HepG2 (cell line): Measurements from ENCODE around the gene INO80B. TPM values are rescaled to one million over a fixed set of nuclear protein-coding genes. Genes with fewer than 3 reads are reported as not detected.

Experiments used
- CBX5 ChIP-seq: sonication (generic); formaldehyde crosslinking; IDR thresholded peaks from 2 replicates; pipeline ENCODE4 v1.4.0; 2020; ENCODE audit warnings: missing genetic modification reagents, borderline replicate concordance
- GABPA ChIP-seq, 2 experiments: IDR thresholded peaks; 2 replicates each; pipeline ENCODE4 v1.6.1; 2011 to 2016; ENCODE audit warnings: low read depth in 2 of 2, low read length in 1 of 2, missing biosample characterization in 1 of 2, missing genetic modification characterization in 1 of 2
- HOXA5 ChIP-seq: sonication (generic); formaldehyde crosslinking; IDR thresholded peaks from 2 replicates; pipeline ENCODE4 v1.4.0; 2020; ENCODE audit warnings: missing genetic modification reagents
- JUNB ChIP-seq: sonication (generic); formaldehyde crosslinking; IDR thresholded peaks from 2 replicates; pipeline ENCODE4 v1.8.0; 2022; ENCODE audit warnings: missing genetic modification reagents, mild to moderate bottlenecking, borderline replicate concordance
- MTA3 ChIP-seq: sonication (generic); formaldehyde crosslinking; IDR thresholded peaks from 2 replicates; pipeline ENCODE4 v1.4.0; 2020; ENCODE audit warnings: missing genetic modification reagents
- NFRKB ChIP-seq: fragments of 450-650 bp; IDR thresholded peaks from 2 replicates; pipeline ENCODE4 v1.6.1; 2017
- PRPF4 ChIP-seq: fragments of 200-400 bp; formaldehyde crosslinking; IDR thresholded peaks from 2 replicates; pipeline ENCODE4 v1.6.1; 2016; ENCODE audit warnings: low read length, low read depth; ENCODE audit not compliant: poor library complexity, severe bottlenecking
- SAP130 ChIP-seq: IDR thresholded peaks from 2 replicates; pipeline ENCODE4 v1.6.1; 2016; ENCODE audit warnings: low read depth
- SRSF1 ChIP-seq: fragments of 200-400 bp; formaldehyde crosslinking; optimal IDR thresholded peaks from 2 replicates; pipeline ENCODE3; 2017; ENCODE audit warnings: mild to moderate bottlenecking, low read depth, low read length, moderate library complexity
- ZNF260 ChIP-seq: sonication (generic); formaldehyde crosslinking; IDR thresholded peaks from 2 replicates; pipeline ENCODE4 v1.4.0; 2020; ENCODE audit warnings: missing genetic modification reagents, low read depth, mild to moderate bottlenecking, borderline replicate concordance
- ZNF317 ChIP-seq: sonication (generic); formaldehyde crosslinking; IDR thresholded peaks from 2 replicates; pipeline ENCODE4 v1.5.0; 2020; ENCODE audit warnings: mild to moderate bottlenecking, missing genetic modification reagents
- ZNF563 ChIP-seq: sonication (generic); formaldehyde crosslinking; IDR thresholded peaks from 2 replicates; pipeline ENCODE4 v1.8.0; 2022; ENCODE audit warnings: mild to moderate bottlenecking, moderate library complexity, missing genetic modification reagents
- ZNF878 ChIP-seq: sonication (generic); formaldehyde crosslinking; IDR thresholded peaks from 2 replicates; pipeline ENCODE4 v1.8.1; 2023; ENCODE audit warnings: mild to moderate bottlenecking, missing genetic modification reagents, moderate library complexity
- ZSCAN21 ChIP-seq: sonication (generic); formaldehyde crosslinking; IDR thresholded peaks from 2 replicates; pipeline ENCODE4 v1.8.0; 2022; ENCODE audit warnings: mild to moderate bottlenecking, missing genetic modification reagents, moderate library complexity, borderline replicate concordance
- polyA plus RNA-seq, 8 experiments: library from polyadenylated mRNA; depleted of rRNA in 3 of 8; stranded (reverse) in 7 of 8; unstranded in 1 of 8; fragments of >200 nt; fragmentation: Illumina TruSeq in 4 of 8; extraction: Trizol in 4 of 8; gene quantifications; 2 replicates each; pipeline versions ENCODE4 v1.2.1 to v1.2.3, GENCODE V29; 2011 to 2016; ENCODE audit warnings: low read depth in 4 of 8, missing spikeins in 1 of 8, mixed read lengths in 1 of 8; ENCODE audit not compliant: insufficient read depth in 1 of 8
- total RNA-seq, 5 experiments: library from RNA; depleted of rRNA; stranded (reverse); fragments of >200 nt; fragmentation: Illumina TruSeq; extraction: Trizol; gene quantifications; 2 replicates each; pipeline ENCODE4 v1.2.3, GENCODE V29; 2016; ENCODE audit warnings: low read depth in 1 of 5
- TF ChIP-seq, protein P1 (sequence below): sonication (generic); formaldehyde crosslinking; conservative IDR thresholded peaks from 2 replicates; pipeline ENCODE4 v1.8.0; 2022; ENCODE audit warnings: mild to moderate bottlenecking, moderate library complexity, missing genetic modification reagents
- TF ChIP-seq, protein P2 (sequence below): sonication (generic); formaldehyde crosslinking; IDR thresholded peaks from 2 replicates; pipeline ENCODE4 v1.4.0; 2020; ENCODE audit warnings: missing genetic modification reagents
- TF ChIP-seq, protein P3 (sequence below): sonication (generic); formaldehyde crosslinking; IDR thresholded peaks from 2 replicates; pipeline ENCODE4 v1.5.1; 2020; ENCODE audit warnings: missing genetic modification reagents, mild to moderate bottlenecking, borderline replicate concordance
- TF ChIP-seq, protein P4 (sequence below): IDR thresholded peaks from 2 replicates; pipeline ENCODE4 v1.6.1; 2016; ENCODE audit warnings: missing compliant biosample characterization, missing genetic modification reagents, borderline replicate concordance
- TF ChIP-seq, protein P5 (sequence below): sonication (generic); formaldehyde crosslinking; IDR thresholded peaks from 2 replicates; pipeline ENCODE4 v1.4.0; 2020; ENCODE audit warnings: mild to moderate bottlenecking, missing genetic modification reagents
- TF ChIP-seq, protein P6 (sequence below): sonication (generic); formaldehyde crosslinking; IDR thresholded peaks from 2 replicates; pipeline ENCODE4 v1.4.0; 2020; ENCODE audit warnings: mild to moderate bottlenecking, missing genetic modification reagents

Gene INO80B
- total and polyA plus RNA-seq, 2 of the 13 experiments (the other 11 are each of a cell fraction or from before 2014, with no cell fraction given): 6.2 to 14.5 TPM

DNA sequence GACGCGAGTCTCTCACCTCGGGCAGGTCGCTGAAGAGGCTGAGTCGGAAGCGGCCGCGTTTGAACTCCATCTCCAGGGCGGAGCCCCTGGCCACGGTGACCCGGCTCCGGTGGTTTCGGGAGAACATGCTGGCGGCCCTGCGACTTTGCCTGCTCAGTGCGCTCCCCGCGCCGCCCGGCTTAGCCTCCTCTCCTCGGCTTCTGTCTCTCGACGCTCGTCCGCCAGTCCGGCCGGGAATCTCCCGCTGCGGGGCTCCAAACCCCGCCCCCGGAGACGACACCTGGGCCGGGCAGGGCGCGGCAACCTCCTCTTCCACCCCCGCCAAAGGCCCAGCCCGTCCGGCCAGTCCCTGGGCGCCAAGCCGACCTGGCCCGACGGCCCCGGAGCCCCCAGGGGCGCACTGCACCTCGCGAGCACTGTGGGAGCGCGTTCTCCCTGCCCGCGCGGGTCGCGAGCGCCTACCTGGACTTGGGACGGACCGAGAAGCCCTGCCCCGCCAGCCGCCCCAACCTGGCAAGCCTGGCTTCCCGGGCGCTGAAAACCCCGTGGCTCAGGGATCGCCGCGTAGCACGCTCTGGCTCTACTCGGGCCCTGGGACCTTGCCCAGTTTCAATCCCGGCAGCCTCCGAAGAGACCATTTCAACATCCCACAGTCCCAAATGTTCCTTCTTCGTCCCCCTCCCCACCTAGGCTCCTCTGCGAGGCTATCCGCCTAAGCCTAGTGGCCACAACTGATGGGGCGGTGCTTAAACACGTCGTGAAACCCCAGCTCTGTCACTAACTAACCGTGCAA, 13.0 kb upstream of the INO80B start, which contains the start of gene RTKN (continued):
- TF ChIP-seq GABPA (IDR thresholded peaks at IDR 0.05; ENCODE audit: low read depth, low read length): no peak
- TF ChIP-seq GABPA (CRISPR knock-in tag; IDR thresholded peaks at IDR 0.05; ENCODE audit: low read depth): peak; percentile 41; the same call in 1 of the 2 replicates
- TF ChIP-seq PRPF4: no peak
- peak; percentile 88 for TF ChIP-seq ZSCAN21 (CRISPR knock-in tag)
- no peak for TF ChIP-seq SRSF1
- no peak for TF ChIP-seq MTA3 (CRISPR knock-in tag)
- TF ChIP-seq, protein P1, sequence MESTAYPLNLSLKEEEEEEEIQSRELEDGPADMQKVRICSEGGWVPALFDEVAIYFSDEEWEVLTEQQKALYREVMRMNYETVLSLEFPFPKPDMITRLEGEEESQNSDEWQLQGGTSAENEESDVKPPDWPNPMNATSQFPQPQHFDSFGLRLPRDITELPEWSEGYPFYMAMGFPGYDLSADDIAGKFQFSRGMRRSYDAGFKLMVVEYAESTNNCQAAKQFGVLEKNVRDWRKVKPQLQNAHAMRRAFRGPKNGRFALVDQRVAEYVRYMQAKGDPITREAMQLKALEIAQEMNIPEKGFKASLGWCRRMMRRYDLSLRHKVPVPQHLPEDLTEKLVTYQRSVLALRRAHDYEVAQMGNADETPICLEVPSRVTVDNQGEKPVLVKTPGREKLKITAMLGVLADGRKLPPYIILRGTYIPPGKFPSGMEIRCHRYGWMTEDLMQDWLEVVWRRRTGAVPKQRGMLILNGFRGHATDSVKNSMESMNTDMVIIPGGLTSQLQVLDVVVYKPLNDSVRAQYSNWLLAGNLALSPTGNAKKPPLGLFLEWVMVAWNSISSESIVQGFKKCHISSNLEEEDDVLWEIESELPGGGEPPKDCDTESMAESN (CRISPR knock-in tag): peak; percentile 92
- TF ChIP-seq HOXA5 (CRISPR knock-in tag): 0 out of 2 replicates have a peak, but pooled peaks have one; percentile 83
- TF ChIP-seq, protein P2, sequence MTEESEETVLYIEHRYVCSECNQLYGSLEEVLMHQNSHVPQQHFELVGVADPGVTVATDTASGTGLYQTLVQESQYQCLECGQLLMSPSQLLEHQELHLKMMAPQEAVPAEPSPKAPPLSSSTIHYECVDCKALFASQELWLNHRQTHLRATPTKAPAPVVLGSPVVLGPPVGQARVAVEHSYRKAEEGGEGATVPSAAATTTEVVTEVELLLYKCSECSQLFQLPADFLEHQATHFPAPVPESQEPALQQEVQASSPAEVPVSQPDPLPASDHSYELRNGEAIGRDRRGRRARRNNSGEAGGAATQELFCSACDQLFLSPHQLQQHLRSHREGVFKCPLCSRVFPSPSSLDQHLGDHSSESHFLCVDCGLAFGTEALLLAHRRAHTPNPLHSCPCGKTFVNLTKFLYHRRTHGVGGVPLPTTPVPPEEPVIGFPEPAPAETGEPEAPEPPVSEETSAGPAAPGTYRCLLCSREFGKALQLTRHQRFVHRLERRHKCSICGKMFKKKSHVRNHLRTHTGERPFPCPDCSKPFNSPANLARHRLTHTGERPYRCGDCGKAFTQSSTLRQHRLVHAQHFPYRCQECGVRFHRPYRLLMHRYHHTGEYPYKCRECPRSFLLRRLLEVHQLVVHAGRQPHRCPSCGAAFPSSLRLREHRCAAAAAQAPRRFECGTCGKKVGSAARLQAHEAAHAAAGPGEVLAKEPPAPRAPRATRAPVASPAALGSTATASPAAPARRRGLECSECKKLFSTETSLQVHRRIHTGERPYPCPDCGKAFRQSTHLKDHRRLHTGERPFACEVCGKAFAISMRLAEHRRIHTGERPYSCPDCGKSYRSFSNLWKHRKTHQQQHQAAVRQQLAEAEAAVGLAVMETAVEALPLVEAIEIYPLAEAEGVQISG: peak; percentile 86
- TF ChIP-seq, protein P3, sequence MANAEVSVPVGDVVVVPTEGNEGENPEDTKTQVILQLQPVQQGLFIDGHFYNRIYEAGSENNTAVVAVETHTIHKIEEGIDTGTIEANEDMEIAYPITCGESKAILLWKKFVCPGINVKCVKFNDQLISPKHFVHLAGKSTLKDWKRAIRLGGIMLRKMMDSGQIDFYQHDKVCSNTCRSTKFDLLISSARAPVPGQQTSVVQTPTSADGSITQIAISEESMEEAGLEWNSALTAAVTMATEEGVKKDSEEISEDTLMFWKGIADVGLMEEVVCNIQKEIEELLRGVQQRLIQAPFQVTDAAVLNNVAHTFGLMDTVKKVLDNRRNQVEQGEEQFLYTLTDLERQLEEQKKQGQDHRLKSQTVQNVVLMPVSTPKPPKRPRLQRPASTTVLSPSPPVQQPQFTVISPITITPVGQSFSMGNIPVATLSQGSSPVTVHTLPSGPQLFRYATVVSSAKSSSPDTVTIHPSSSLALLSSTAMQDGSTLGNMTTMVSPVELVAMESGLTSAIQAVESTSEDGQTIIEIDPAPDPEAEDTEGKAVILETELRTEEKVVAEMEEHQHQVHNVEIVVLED (CRISPR knock-in tag): peak; percentile 76; the same call in 1 of the 2 replicates
- TF ChIP-seq ZNF317 (CRISPR knock-in tag): no peak; the same call in 1 of the 2 replicates
- no peak for TF ChIP-seq NFRKB
- TF ChIP-seq, protein P4, sequence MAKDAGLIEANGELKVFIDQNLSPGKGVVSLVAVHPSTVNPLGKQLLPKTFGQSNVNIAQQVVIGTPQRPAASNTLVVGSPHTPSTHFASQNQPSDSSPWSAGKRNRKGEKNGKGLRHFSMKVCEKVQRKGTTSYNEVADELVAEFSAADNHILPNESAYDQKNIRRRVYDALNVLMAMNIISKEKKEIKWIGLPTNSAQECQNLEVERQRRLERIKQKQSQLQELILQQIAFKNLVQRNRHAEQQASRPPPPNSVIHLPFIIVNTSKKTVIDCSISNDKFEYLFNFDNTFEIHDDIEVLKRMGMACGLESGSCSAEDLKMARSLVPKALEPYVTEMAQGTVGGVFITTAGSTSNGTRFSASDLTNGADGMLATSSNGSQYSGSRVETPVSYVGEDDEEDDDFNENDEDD (CRISPR knock-in tag): peak; percentile 43; the same call in 1 of the 2 replicates
- TF ChIP-seq CBX5 (CRISPR knock-in tag): peak; percentile 24; the same call in 1 of the 2 replicates
- peak; percentile 94; the same call in 1 of the 2 replicates for TF ChIP-seq ZNF878 (CRISPR knock-in tag)
- no peak for TF ChIP-seq ZNF260
- TF ChIP-seq, protein P5, sequence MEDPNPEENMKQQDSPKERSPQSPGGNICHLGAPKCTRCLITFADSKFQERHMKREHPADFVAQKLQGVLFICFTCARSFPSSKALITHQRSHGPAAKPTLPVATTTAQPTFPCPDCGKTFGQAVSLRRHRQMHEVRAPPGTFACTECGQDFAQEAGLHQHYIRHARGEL (CRISPR knock-in tag): peak; percentile 85
- peak; percentile 67; the same call in 1 of the 2 replicates for TF ChIP-seq ZNF563 (CRISPR knock-in tag)
- peak; percentile 93 for TF ChIP-seq SAP130 (CRISPR knock-in tag)
- TF ChIP-seq JUNB (CRISPR knock-in tag): no peak
- TF ChIP-seq, protein P6, sequence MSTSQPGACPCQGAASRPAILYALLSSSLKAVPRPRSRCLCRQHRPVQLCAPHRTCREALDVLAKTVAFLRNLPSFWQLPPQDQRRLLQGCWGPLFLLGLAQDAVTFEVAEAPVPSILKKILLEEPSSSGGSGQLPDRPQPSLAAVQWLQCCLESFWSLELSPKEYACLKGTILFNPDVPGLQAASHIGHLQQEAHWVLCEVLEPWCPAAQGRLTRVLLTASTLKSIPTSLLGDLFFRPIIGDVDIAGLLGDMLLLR (CRISPR knock-in tag): peak; percentile 82
